ENCODE data around the gene C8B. TPM values are rescaled to one million over a fixed set of nuclear protein-coding genes. Genes with fewer than 3 reads are reported as not detected.

Gene C8B
- total RNA-seq, 2 donors from 2014 or later: not detected

- Histone ChIP-seq H3K9me3 (no peaks in the 10 kb centered on the region), H3K4me3 (no peak overlapping the region), H3K27ac (no peak overlapping the region), H3K36me3 (no peaks in the 10 kb centered on the region), H3K27me3 (replicated peaks; ENCODE audit: insufficient read depth) (no peaks in the 10 kb centered on the region), H3K4me1 (replicated peaks) (no peaks in the 10 kb centered on the region)
- intact Hi-C loops (cut with DNase I): no loop called here
- WGBS: 100% methylated on average over 2 of the region's 2 CpGs
- TF ChIP-seq POLR2A (IDR thresholded peaks at IDR 0.05) (no peak), POLR2AphosphoS5 (IDR thresholded peaks at IDR 0.05) (no peak), CTCF (IDR thresholded peaks at IDR 0.05) (no peak)
- no peak for DNase-seq (ENCODE audit: low spot score)
Observed at GRCh38 chr1:56939209-56939608, 26.6 kb downstream of the C8B start.

DNA sequence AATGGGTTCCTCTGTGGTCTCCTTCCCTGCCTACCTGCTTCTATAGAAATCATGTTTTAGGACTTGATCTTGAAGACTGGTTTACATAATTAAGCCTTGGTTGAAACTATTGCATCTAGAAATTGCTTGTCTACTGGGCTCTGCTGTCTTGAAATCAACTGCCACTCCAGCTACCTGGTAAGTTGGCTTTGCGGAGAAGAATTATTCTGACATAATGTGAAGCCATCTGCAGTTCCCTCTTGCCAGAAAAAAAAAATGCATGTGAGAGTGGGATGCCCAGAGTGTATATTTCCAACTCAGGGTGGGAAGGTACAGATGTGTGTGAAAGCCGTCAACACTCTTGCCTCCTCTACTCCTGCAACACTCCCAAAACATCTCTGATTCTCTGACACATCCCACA is 27.2 kb downstream of the C8B start:
- Histone ChIP-seq H3K4me1 (replicated peaks) (no peaks in the 10 kb centered on the region), H3K9me3 (no peaks in the 10 kb centered on the region), H3K36me3 (no peaks in the 10 kb centered on the region), H3K27me3 (replicated peaks; ENCODE audit: insufficient read depth) (no peaks in the 10 kb centered on the region), H3K27ac (no peak overlapping the region), H3K4me3 (no peak overlapping the region)
- DNase-seq (ENCODE audit: low spot score): no peak
- intact Hi-C loops (cut with DNase I): no loop called here
- TF ChIP-seq CTCF (IDR thresholded peaks at IDR 0.05): no peak
- no peak for TF ChIP-seq POLR2A (IDR thresholded peaks at IDR 0.05)
- TF ChIP-seq POLR2AphosphoS5 (IDR thresholded peaks at IDR 0.05): no peak
- 96% methylated on average over 2 of the region's 2 CpGs for WGBS

GRCh38 chr1:56934430-56935060 is 31.3 kb downstream of the C8B start:
- intact Hi-C loops (cut with DNase I): no loop called here
- H3K27me3 ChIP-seq (replicated peaks; ENCODE audit: insufficient read depth): no peaks in the 10 kb centered on the region
- no peak overlapping the region for H3K4me3 ChIP-seq
- no peaks in the 10 kb centered on the region for H3K36me3 ChIP-seq
- no peaks in the 10 kb centered on the region for H3K9me3 ChIP-seq
- DNase-seq (ENCODE audit: low spot score): no peak
- TF ChIP-seq POLR2AphosphoS5 (IDR thresholded peaks at IDR 0.05) (no peak), CTCF (IDR thresholded peaks at IDR 0.05) (no peak), POLR2A (IDR thresholded peaks at IDR 0.05) (no peak)
- no peak overlapping the region for H3K27ac ChIP-seq
- WGBS: 39% methylated on average over 1 of the region's 1 CpG
- H3K4me1 ChIP-seq (replicated peaks): no peaks in the 10 kb centered on the region

- Histone ChIP-seq H3K27me3 (replicated peaks; ENCODE audit: insufficient read depth) (no peaks in the 10 kb centered on the region), H3K4me1 (replicated peaks) (no peaks in the 10 kb centered on the region), H3K9me3 (no peaks in the 10 kb centered on the region), H3K27ac (no peak overlapping the region), H3K4me3 (no peak overlapping the region), H3K36me3 (no peaks in the 10 kb centered on the region)
- no peak for DNase-seq (ENCODE audit: low spot score)
- TF ChIP-seq POLR2A (IDR thresholded peaks at IDR 0.05): no peak
- TF ChIP-seq POLR2AphosphoS5 (IDR thresholded peaks at IDR 0.05): no peak
- 67% methylated on average over 2 of the region's 2 CpGs for WGBS
- intact Hi-C loops (cut with DNase I): no loop called here
Observed at GRCh38 chr1:56933606-56934005, 32.2 kb downstream of the C8B start.

GRCh38 chr1:56933161-56933560 is 32.7 kb downstream of the C8B start:
- WGBS: 89% methylated on average over 2 of the region's 2 CpGs
- Histone ChIP-seq H3K36me3 (no peaks in the 10 kb centered on the region), H3K9me3 (no peaks in the 10 kb centered on the region), H3K4me3 (no peak overlapping the region), H3K4me1 (replicated peaks) (no peaks in the 10 kb centered on the region), H3K27me3 (replicated peaks; ENCODE audit: insufficient read depth) (no peaks in the 10 kb centered on the region), H3K27ac (no peak overlapping the region)
- intact Hi-C loops (cut with DNase I): no loop called here
- TF ChIP-seq CTCF (IDR thresholded peaks at IDR 0.05) (no peak), POLR2AphosphoS5 (IDR thresholded peaks at IDR 0.05) (no peak), POLR2A (IDR thresholded peaks at IDR 0.05) (no peak)
- DNase-seq (ENCODE audit: low spot score): no peak

Measured in prostate gland (tissue), 2 donors.